H9 (cell line): ENCODE results near the gene CHST5. TPM values are rescaled to one million over a fixed set of nuclear protein-coding genes. Genes with fewer than 3 reads are reported as not detected.

Experiments
- DNase-seq: peaks from one replicate; pipeline ENCODE4 v3.0.0-alpha.2; 2017
- H2AFZ ChIP-seq: one replicate; pipeline ENCODE4 v1.6.1; 2013; ENCODE audit warnings: mild to moderate bottlenecking, low read length, control low read depth, moderate library complexity
- H2AK5ac ChIP-seq: 2 replicates; pipeline ENCODE4 v1.6.1; 2013; ENCODE audit warnings: low read length, control low read depth, mixed read lengths; ENCODE audit not compliant: insufficient read length
- H2BK120ac ChIP-seq: one replicate; pipeline ENCODE4 v1.6.1; 2013; ENCODE audit warnings: low read depth, mild to moderate bottlenecking, low read length, control low read depth, inconsistent platforms; ENCODE audit not compliant: poor library complexity, severe bottlenecking
- H2BK12ac ChIP-seq: 2 replicates; pipeline ENCODE4 v1.6.1; 2013; ENCODE audit warnings: low read length, control low read depth, mixed read lengths, low read depth; ENCODE audit not compliant: insufficient read length
- H2BK15ac ChIP-seq: 2 replicates; pipeline ENCODE4 v1.6.1; 2013; ENCODE audit warnings: low read depth, low read length, control low read depth
- H2BK20ac ChIP-seq: one replicate; pipeline ENCODE4 v1.6.1; 2013; ENCODE audit warnings: low read depth, mild to moderate bottlenecking, low read length, control low read depth, inconsistent platforms; ENCODE audit not compliant: poor library complexity, severe bottlenecking
- H2BK5ac ChIP-seq: 2 replicates; pipeline ENCODE4 v1.6.1; 2013; ENCODE audit warnings: low read length, control low read depth, mixed read lengths; ENCODE audit not compliant: insufficient read length
- H3K14ac ChIP-seq: 2 replicates; pipeline ENCODE4 v1.6.1; 2013; ENCODE audit warnings: low read length, control low read depth; ENCODE audit not compliant: insufficient read depth
- H3K18ac ChIP-seq: 2 replicates; pipeline ENCODE4 v1.6.1; 2013; ENCODE audit warnings: low read depth, mild to moderate bottlenecking, mixed read lengths, low read length, control low read depth; ENCODE audit not compliant: insufficient read length
- H3K23ac ChIP-seq: 2 replicates; pipeline ENCODE4 v1.6.1; 2013; ENCODE audit warnings: low read length, control low read depth, mixed read lengths, low read depth; ENCODE audit not compliant: insufficient read length
- H3K23me2 ChIP-seq: 2 replicates; pipeline ENCODE4 v1.6.1; 2013; ENCODE audit warnings: low read depth, mild to moderate bottlenecking, mixed read lengths, low read length, control low read depth; ENCODE audit not compliant: insufficient read length, poor library complexity, severe bottlenecking
- H3K27ac ChIP-seq: 2 replicates; pipeline ENCODE4 v1.5.1; 2013; ENCODE audit warnings: low read length, control low read depth, mixed read lengths, low read depth; ENCODE audit not compliant: insufficient read length
- H3K27me3 ChIP-seq: 2 replicates; pipeline ENCODE4 v1.6.1; 2013; ENCODE audit warnings: low read length, control low read depth, inconsistent platforms; ENCODE audit not compliant: insufficient read depth
- H3K4ac ChIP-seq: 2 replicates; pipeline ENCODE4 v1.6.1; 2013; ENCODE audit warnings: low read depth, mild to moderate bottlenecking, control low read depth, inconsistent platforms, low read length, moderate library complexity
- H3K4me1 ChIP-seq: 2 replicates; pipeline ENCODE4 v1.6.1; 2013; ENCODE audit warnings: low read length, control low read depth, inconsistent platforms; ENCODE audit not compliant: insufficient read depth
- H3K4me2 ChIP-seq: 2 replicates; pipeline ENCODE4 v1.6.1; 2013; ENCODE audit warnings: low read length, control low read depth, mixed read lengths; ENCODE audit not compliant: insufficient read length, insufficient read depth
- H3K56ac ChIP-seq: 2 replicates; pipeline ENCODE4 v1.6.1; 2013; ENCODE audit warnings: low read depth, mild to moderate bottlenecking, mixed read lengths, low read length, control low read depth; ENCODE audit not compliant: insufficient read length
- H3K79me1 ChIP-seq: 2 replicates; pipeline ENCODE4 v1.6.1; 2013; ENCODE audit warnings: low read depth, mild to moderate bottlenecking, moderate library complexity, low read length, control low read depth, inconsistent platforms; ENCODE audit not compliant: insufficient read depth, poor library complexity, severe bottlenecking
- H3K79me2 ChIP-seq: 2 replicates; pipeline ENCODE4 v1.6.1; 2013; ENCODE audit warnings: low read length, control low read depth, inconsistent platforms; ENCODE audit not compliant: insufficient read depth
- H3K9ac ChIP-seq: 2 replicates; pipeline ENCODE4 v1.6.1; 2013; ENCODE audit warnings: low read length, control low read depth, mixed read lengths; ENCODE audit not compliant: insufficient read length; ENCODE audit errors: extremely low read depth
- H3K9me3 ChIP-seq: one replicate; pipeline ENCODE4 v1.6.1; 2013; ENCODE audit warnings: low read depth, low read length, inconsistent platforms; ENCODE audit not compliant: control insufficient read depth
- H3T11ph ChIP-seq: one replicate; pipeline ENCODE4 v1.6.1; 2013; ENCODE audit warnings: mild to moderate bottlenecking, low read length, control low read depth, inconsistent platforms
- H4K20me1 ChIP-seq: one replicate; pipeline ENCODE4 v1.6.1; 2013; ENCODE audit not compliant: control insufficient read depth, insufficient read length, insufficient read depth
- H4K5ac ChIP-seq: 2 replicates; pipeline ENCODE4 v1.6.1; 2013; ENCODE audit warnings: low read depth, mild to moderate bottlenecking, mixed read lengths, low read length, control low read depth; ENCODE audit not compliant: insufficient read length
- H4K8ac ChIP-seq: replicated peaks from 2 replicates; pipeline ENCODE4 v1.6.1; 2013; ENCODE audit warnings: low read length, control low read depth, mixed read lengths, low read depth; ENCODE audit not compliant: insufficient read length
- H4K91ac ChIP-seq: 2 replicates; pipeline ENCODE4 v1.6.1; 2013; ENCODE audit warnings: low read depth, mild to moderate bottlenecking, moderate library complexity, mixed read lengths, low read length, control low read depth; ENCODE audit not compliant: insufficient read length
- H3K27ac Mint-ChIP-seq, 3 experiments: 2 replicates in 2 of 3; 3 replicates in 1 of 3; pipeline ENCODE4 v1.8.0; 2020 to 2021; ENCODE audit warnings: mixed read lengths in 3 of 3, mild to moderate bottlenecking in 1 of 3, moderate library complexity in 1 of 3
- H3K27me3 Mint-ChIP-seq: 2 replicates; pipeline ENCODE4 v1.8.0; 2021; ENCODE audit warnings: low read depth, mild to moderate bottlenecking, moderate library complexity, mixed read lengths
- H3K36me3 Mint-ChIP-seq, 3 experiments: 2 replicates in 2 of 3; 3 replicates in 1 of 3; pipeline ENCODE4 v1.8.0; 2020 to 2021; ENCODE audit warnings: low read depth in 3 of 3, mixed read lengths in 3 of 3; ENCODE audit not compliant: insufficient read depth in 1 of 3
- H3K4me1 Mint-ChIP-seq, 2 experiments: 2 replicates each; pipeline ENCODE4 v1.8.0; 2020; ENCODE audit warnings: mixed read lengths in 2 of 2
- H3K4me3 Mint-ChIP-seq, 2 experiments: 2 replicates in 1 of 2; 3 replicates in 1 of 2; pipeline ENCODE4 v1.8.0; 2020 to 2021; ENCODE audit warnings: mild to moderate bottlenecking in 2 of 2, mixed read lengths in 2 of 2, moderate library complexity in 1 of 2
- H3K9me3 Mint-ChIP-seq, 2 experiments: 2 replicates in 1 of 2; 3 replicates in 1 of 2; pipeline ENCODE4 v1.8.0; 2020; ENCODE audit warnings: mild to moderate bottlenecking in 2 of 2, mixed read lengths in 2 of 2, moderate library complexity in 1 of 2
- WGBS: extraction: QIAGEN DNeasy Blood & Tissue Kit; methylation state at CpG from one replicate; pipeline ENCODE4 v1.1.7; 2013; ENCODE audit warnings: missing lambda C conversion rate, low lambda C conversion rate, mixed read lengths; ENCODE audit not compliant: insufficient read length; ENCODE audit errors: extremely low coverage; 5-methylcytosine and 5-hydroxymethylcytosine counted together
- total RNA-seq: library from RNA; stranded (reverse); gene quantifications from 2 replicates; pipeline ENCODE4 v1.2.1, GENCODE V29; 2021
- TF ChIP-seq, protein P1 (sequence below): fragments of 200-600 bp; sonication (generic); conservative IDR thresholded peaks from 3 replicates; pipeline ENCODE4 v1.8.0; 2021; ENCODE audit warnings: antibody characterized with exemption, mild to moderate bottlenecking

CHST5 gene
- total RNA-seq, 1 experiment from 2014 or later, result not detected

DNA sequence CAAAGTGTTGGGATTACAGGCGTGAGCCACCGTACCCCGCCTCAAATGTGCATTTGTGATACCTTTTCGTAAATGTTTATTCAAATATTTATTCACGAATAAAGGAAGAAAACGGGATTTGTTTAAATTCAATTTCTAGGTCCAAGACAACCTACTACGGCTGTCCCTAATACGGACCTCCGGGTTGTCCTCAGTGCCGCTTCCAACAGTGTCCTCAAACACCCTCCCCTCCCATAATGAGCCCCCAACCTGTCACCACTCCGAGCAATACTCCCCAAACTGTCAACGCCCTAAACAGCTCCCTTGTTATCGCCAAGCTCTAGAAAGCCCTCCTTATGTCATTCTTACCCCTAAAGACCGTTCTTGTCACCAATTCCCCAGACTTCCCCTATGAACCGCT is 29.7 kb upstream of the CHST5 start:
- WGBS, result no CpG with 5 or more reads among the region's 15 CpGs

More for the DNA sequence above, 29.7 kb upstream of the CHST5 start:
- Histone ChIP-seq H2BK20ac (no peak overlapping the region), H3K4me1 (peaks cover 11% of the 10 kb centered on the region; the same call in 1 of the 2 replicates), H3K23ac (no peak overlapping the region), H4K8ac (no peak overlapping the region), H3K9me3 (no peaks in the 10 kb centered on the region), H3K27me3 (no peaks in the 10 kb centered on the region), H2BK5ac (no peak overlapping the region), H4K5ac (no peak overlapping the region), H2AFZ (peak overlapping the region; percentile 99), H3K14ac (no peak overlapping the region), H4K91ac (no peak overlapping the region), H3K4me2 (peak overlapping the region; percentile 94), H2BK15ac (no peak overlapping the region), H3K18ac (no peak overlapping the region), H3K79me2 (no peaks in the 10 kb centered on the region; the same call in 1 of the 2 replicates), H2AK5ac (no peak overlapping the region), H4K20me1 (no peaks in the 10 kb centered on the region), H3K56ac (no peak overlapping the region), H3K9ac (no peak overlapping the region), H3K79me1 (no peaks in the 10 kb centered on the region), H3T11ph (no peak overlapping the region), H3K23me2 (peaks cover 11% of the 10 kb centered on the region), H3K27ac (no peak overlapping the region), H2BK120ac (no peak overlapping the region), H2BK12ac (no peak overlapping the region), H3K4ac (no peak overlapping the region)
- Mint-ChIP-seq H3K4me3 (peak overlapping the region; percentile 96 to 99), H3K27ac (peak overlapping the region in 2 of 3 experiments; percentile 17 to 61; a peak in 4 of 7 replicates), H3K4me1 (peaks cover 23 to 28% of the 10 kb centered on the region in 2 experiments), H3K27me3 (no peaks in the 10 kb centered on the region), H3K9me3 (no peaks in the 10 kb centered on the region), H3K36me3 (peaks cover 6 to 27% (median 25%) of the 10 kb centered on the region in 3 experiments)
- TF ChIP-seq, protein P1, sequence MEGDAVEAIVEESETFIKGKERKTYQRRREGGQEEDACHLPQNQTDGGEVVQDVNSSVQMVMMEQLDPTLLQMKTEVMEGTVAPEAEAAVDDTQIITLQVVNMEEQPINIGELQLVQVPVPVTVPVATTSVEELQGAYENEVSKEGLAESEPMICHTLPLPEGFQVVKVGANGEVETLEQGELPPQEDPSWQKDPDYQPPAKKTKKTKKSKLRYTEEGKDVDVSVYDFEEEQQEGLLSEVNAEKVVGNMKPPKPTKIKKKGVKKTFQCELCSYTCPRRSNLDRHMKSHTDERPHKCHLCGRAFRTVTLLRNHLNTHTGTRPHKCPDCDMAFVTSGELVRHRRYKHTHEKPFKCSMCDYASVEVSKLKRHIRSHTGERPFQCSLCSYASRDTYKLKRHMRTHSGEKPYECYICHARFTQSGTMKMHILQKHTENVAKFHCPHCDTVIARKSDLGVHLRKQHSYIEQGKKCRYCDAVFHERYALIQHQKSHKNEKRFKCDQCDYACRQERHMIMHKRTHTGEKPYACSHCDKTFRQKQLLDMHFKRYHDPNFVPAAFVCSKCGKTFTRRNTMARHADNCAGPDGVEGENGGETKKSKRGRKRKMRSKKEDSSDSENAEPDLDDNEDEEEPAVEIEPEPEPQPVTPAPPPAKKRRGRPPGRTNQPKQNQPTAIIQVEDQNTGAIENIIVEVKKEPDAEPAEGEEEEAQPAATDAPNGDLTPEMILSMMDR, result no peak
- DNase-seq, result no peak
